KG1 (cell line): ENCODE data around the gene TMEM94.
"Not testable (repeated sequence)": the region's sequence is repeated elsewhere in the genome, so short reads cannot be mapped to it uniquely, and the experiment has no call there.

Experiments used
- DNase-seq: peaks from one replicate; lab custom pipeline; 2025; lab: John Stamatoyannopoulos, UW

TMEM94 gene

GRCh38 chr17:75445896-75446295 lies 10.5 kb upstream of the TMEM94 start:
- DNase-seq, result not testable (repeated sequence)

- DNase-seq, result no peak
Measured at GRCh38 chr17:75447951-75448856, 8.2 kb upstream of the TMEM94 start.

DNA sequence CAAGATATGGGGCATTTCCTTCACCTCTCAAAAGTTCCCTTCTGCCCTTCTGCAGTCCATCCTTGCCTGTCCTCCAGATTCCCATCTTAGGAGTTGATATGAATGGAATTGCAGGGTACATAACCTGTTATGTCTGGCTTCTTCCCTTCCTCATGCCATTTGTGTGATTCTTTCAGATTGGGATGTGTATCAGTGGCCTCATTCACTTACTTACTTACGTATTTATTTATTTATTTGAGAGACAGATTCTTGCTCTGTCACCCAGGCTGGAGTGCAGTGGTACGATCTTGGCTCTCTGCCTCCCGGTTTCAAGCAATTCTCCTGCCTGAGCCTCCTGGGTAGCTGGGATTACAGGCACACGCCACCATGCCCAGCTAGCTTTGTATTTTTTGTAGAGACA lies 6.2 kb upstream of the TMEM94 start:
- DNase-seq, result no peak

GRCh38 chr17:75454193-75454592 lies 2.2 kb upstream of the TMEM94 start:
- peak; percentile 16 for DNase-seq

- not testable (repeated sequence) for DNase-seq
Measured at GRCh38 chr17:75454672-75455071, 1.8 kb upstream of the TMEM94 start.

GRCh38 chr17:75456039-75456416 lies 407 bp upstream of the TMEM94 start:
- DNase-seq, result peak; percentile 71

DNA sequence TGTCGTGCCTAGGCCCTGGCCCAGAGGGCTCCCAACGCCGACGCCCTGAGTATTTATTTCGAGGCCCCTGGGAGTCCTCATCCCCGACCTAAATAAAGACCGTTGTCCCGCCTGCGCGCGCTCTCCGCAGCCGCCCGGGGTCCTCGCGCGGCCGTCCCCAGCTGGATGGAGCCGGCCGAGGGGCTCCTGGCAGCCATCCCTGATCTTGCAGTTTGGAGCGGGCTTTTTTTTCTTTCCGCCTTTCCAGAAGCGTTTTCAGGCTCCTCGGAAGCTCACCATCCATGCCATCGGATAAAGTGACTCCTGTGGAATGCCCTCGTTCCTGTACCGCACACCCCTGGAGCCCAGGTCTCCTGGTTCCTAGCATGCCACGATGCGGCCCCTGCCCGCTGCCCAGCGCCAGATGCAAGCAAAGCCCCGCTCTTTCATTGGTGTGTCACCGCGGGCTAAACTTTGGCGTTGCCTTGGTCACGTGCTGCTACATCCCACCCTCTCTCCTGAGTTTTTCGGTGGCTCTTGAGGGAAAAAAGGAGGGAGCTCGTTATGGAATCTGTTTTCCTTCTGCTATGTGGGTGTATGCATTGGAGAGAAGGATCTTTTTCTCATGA lies 716 bp downstream of the TMEM94 start:
- DNase-seq, result no peak

DNA sequence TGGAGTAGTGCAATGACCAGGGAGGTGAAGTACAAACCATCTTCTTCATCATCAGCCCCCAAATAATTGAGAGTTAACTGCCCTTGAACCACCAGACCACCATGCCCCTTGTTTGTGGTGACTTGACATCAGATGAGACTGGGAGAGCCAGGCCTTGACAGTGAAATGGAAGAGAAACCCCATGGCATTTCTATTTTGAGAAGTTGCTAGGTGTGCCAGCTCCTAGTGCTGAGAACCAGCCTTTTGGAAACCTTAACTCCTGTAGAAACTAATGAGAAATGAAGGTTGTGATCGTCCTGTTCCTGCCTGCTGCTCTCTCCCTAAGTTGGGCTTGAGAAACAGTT lies 2.8 kb downstream of the TMEM94 start:
- no peak for DNase-seq

DNA sequence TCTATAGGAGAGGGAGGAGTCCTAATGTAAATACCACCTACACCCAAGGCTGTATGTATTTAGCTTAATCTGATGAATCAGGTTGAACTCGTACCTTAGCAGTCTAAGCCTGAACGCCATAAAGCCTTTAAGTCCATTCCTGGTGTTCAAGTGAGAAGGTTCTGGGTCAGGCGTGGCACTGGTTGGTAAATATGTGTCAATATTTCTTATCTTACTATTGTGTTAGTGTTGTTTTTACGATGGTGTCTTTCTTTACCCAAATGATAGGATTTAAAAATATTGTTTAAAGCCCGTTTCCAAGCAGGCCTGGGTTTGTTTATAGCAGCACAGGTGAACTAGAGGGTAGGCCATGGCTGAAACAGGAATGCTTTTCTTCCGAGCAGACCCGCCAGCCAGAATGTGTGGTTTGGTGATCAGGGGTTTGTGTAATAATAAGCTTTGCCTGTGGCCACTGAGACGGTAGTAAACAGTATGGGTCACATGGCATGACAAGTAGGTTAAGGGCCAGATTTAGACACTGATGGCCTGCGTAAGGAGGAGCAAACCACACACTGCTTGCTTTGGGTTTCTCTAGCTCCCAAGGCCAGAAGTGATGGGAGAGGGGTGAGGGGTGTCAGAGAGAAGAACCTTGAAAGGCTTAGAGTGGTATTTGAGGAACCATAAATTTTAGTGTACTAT lies 3.3 kb downstream of the TMEM94 start:
- DNase-seq, result no peak

DNA sequence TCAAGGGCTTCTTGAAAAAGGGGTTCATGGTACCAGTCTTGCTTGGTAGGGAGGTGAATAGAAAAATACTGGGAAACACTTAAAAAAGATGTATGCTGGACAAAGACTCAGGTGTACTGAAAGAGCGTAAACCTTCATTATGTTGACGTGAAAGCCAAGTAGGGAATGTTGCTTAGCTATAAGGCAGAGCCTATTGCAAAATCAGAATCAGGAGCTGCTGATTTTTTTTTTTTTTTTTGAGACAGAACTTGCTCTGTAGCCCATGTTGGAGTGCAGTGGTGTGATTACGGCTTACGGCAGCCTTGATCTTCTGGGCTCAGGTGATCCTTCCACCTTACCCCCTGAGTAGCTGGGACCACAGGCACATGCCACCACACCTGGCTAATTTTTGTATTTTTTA lies 3.9 kb downstream of the TMEM94 start:
- DNase-seq, result no peak

DNA sequence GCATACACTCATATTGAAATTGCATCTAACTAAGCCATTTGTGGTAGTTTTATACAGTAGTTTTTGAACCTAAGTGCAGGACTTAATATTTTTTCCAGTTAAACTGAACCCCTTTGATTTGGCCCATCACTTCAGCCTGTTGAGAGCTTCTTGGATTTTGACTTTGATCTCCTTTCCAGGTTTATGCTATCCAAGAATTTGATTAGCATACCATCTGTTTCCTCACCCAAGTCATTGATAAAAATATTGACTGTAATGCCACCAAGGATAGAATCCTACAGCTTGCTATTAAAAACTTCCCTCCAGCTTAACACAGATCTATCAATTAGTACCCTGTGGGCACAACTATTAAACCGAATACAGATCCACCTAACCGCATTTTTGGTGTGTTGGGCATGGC lies 7.2 kb downstream of the TMEM94 start:
- DNase-seq, result no peak

DNA sequence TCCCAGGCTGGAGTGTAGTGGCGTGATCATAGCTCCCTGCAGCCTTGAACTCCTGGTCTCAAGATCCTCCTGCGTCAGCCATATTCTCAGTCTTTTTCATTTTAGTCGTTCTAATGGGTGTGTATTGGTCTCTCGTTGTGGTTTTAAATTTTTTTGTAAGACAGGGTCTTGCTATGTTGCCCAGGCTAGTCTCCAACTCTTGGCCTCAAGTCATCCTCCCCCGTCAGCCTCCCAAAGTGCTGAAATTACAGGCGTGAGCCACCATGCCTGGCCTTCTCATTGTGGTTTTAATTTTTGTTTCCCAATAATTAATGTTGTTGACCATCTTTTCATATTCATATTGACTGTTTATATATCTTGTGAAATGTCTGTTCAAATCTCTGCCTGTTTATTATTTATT lies 8.6 kb downstream of the TMEM94 start:
- no peak for DNase-seq

GRCh38 chr17:75468291-75468754 lies 11.9 kb downstream of the TMEM94 start:
- no peak for DNase-seq

- no peak for DNase-seq
Measured at GRCh38 chr17:75468779-75469373, 12.4 kb downstream of the TMEM94 start.

DNA sequence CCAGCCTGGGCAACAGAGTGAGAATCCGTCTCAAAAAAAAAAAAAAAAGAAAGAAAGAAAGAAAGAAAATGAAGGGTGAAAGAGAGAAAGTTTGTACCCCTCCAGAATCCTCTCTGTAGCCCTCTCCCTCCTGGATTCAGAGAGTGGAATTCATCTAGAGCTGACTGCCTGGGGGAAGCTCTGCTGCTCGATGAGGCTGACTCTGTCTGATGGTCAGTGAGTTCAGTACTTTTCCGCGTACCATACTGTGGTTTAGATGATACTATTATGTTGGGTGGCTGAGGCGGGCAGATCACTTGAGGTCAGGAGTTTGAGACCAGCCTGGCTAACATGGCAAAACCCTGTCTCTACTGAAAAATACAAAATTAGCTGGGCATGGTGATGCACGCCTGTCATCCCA lies 14.8 kb downstream of the TMEM94 start:
- DNase-seq, result no peak

GRCh38 chr17:75472119-75472518 lies 15.7 kb downstream of the TMEM94 start:
- no peak for DNase-seq

DNA sequence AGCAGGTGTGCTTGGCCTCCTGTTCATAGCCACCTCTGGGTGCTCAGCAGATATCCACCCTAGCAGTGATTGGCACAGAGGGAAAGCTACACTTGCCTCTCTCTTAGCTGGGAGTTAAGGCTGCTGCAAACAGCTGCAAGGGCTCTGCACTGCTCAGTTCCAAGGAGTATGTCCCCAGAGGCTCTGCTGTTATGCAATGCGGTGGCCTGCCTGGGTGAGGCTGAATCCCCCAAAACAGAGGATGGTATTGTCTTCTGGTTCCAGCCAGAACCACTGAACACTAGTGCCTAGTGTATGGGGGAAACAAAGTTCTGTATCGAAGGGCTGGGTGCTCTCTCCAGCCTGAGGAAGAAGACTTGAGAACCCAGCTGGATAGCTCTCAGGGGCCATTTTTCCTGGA lies 16.8 kb downstream of the TMEM94 start:
- no peak for DNase-seq

GRCh38 chr17:75474736-75475135 lies 18.3 kb downstream of the TMEM94 start:
- no peak for DNase-seq

GRCh38 chr17:75475144-75475835 lies 18.9 kb downstream of the TMEM94 start:
- DNase-seq, result no peak

GRCh38 chr17:75475851-75476250 lies 19.4 kb downstream of the TMEM94 start:
- DNase-seq, result no peak

DNA sequence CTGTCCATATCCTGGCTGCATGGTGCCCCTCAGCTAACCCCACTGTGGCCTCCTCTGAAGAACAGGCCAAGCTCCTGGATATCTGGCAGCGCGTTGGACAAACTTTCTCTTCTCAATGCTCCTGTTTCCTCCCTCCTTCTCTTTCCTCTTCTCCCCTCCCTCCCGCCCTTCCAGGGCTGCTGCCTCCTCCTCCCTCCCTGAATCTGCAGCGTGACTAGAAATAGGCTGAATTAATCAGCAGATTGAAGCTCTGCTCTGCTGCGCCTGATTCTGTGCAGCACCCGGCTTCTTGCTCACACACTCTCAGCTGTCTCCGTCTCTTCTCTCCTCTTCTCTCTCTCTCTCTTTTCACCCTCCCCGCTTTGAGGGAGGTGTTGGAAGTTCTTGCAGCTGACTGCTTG lies 19.8 kb downstream of the TMEM94 start:
- DNase-seq, result no peak
